Measurements from ENCODE around the gene CTNNA3.

GRCh38 chr10:67144530-67144929, 551.5 kb downstream of the CTNNA3 start:
- TF ChIP-seq POLR2A (IDR thresholded peaks at IDR 0.05): no peak
- TF ChIP-seq, protein P1, sequence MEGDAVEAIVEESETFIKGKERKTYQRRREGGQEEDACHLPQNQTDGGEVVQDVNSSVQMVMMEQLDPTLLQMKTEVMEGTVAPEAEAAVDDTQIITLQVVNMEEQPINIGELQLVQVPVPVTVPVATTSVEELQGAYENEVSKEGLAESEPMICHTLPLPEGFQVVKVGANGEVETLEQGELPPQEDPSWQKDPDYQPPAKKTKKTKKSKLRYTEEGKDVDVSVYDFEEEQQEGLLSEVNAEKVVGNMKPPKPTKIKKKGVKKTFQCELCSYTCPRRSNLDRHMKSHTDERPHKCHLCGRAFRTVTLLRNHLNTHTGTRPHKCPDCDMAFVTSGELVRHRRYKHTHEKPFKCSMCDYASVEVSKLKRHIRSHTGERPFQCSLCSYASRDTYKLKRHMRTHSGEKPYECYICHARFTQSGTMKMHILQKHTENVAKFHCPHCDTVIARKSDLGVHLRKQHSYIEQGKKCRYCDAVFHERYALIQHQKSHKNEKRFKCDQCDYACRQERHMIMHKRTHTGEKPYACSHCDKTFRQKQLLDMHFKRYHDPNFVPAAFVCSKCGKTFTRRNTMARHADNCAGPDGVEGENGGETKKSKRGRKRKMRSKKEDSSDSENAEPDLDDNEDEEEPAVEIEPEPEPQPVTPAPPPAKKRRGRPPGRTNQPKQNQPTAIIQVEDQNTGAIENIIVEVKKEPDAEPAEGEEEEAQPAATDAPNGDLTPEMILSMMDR (IDR thresholded peaks at IDR 0.05): no peak

Data from testis (tissue), 2 donors.